HG02610 (cell line): ENCODE data around the gene ACBD4.

Experiments used
- ATAC-seq: cut with Tn5 transposase; IDR thresholded peaks from one replicate; pipeline ENCODE4 v1.9.1; 2021; ENCODE audit warnings: mild to moderate bottlenecking, moderate library complexity; ENCODE audit not compliant: unreplicated experiment

ACBD4 gene

DNA sequence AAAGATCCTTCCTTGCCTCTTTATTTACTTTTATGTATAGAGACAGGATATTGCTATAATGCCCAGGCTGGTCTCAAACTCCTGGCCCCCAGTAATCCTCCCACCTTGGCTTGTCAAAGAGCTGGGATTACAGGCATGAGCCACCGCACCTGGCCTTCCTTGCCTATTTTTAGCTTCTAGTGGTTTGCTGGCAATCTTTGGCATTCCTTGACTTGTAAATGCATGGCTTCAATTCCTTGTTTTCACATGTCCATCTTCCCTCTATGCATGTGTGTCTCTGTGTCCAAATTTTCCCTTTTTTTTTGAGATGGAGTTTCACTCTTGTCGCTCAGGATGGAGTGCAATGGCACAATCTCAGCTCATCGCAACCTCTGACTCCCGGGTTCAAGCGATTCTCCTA is 48.7 kb downstream of the ACBD4 start:
- ATAC-seq, result no peak

DNA sequence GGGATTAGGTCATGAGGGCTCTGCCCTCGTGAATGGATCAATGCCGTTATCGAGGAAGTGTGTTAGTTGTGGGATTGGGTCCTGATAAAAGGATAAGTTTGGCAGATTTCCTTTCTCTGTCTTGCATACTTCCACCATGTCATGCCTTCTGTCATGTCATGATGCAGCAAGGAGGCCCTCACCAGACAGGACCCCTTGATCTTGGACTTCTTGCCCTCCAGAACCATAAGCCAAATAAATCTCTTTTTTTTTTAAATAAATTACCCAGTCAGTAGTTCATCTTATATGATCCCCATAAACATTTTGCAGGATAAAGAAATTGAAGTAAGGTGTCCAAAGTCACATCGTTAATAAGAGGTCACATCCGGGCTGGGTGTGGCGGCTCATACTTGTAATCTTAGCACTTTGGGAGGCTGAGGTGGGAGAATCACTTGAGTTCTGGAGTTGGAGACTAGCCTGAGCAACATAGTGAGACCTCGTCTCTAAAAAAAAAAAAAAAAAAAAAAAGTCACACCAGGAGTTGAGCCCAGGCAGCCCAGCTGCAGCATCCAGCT is 51.4 kb downstream of the ACBD4 start:
- ATAC-seq, result no peak

DNA sequence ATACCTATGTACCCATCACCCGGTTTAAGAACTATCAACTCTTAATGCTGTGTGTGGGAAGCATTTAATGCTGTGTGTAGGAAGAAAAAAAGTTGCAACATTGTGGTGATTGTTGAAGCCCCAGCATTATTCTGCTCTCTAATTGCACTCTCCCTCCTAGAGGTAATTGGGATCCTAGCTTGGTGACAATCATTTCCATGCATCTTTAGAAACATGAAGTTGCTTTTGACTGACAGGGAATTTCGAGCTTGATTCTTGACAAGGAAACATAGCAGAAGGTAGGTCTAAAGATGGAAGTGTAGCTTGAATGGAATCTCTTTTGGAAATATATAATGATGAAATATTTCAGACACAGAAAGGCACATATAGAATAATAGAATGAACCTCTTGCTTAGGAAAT is 53.5 kb downstream of the ACBD4 start:
- ATAC-seq, result no peak

DNA sequence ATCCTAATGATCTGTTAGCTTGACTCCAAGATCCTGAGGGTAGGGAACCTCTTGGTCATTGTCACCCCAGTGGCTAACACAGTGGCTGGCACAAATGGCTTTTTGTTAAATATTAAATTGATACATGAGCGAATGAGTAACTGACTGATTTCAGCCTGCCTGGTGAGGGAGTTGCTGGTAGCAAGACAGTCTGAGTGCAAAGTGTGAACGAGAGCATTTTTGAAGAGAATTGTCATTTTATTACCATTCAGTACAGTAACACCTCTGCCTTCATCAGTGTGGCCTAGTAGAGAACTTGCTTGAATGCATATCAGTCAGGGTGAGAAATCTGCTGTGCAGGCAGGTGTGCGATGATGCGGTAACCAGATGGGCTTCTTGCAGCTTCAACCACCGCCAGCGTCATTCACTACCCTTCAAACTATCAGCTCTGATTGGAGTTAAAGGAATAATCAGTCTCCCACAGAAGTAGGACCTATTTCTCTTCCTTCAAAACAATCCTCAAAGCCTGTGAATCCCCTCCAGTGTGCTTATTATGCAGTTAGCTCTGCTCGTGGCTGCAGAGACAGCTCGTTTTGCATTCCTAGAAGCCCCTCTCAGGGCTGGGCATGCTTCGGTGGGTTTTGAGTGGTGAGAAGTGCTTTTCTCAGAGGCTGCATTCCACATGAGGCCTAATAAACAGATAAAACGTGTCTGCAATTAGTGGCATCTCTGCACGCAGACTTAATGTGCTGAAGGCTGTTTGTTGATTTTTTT is 55.2 kb downstream of the ACBD4 start:
- no peak for ATAC-seq
